Right atrium auricular region (tissue), 2 donors: ENCODE measurements around the gene CCDC6. TPM values are rescaled to one million over a fixed set of nuclear protein-coding genes. Genes with fewer than 3 reads are reported as not detected.
"Not testable (repeated sequence)": the region's sequence is repeated elsewhere in the genome, so short reads cannot be mapped to it uniquely, and the experiment has no call there.

ENCODE experiments used
- DNase-seq: peaks from one replicate; pipeline ENCODE4 v3.0.0-alpha.2; 2019; ENCODE audit warnings: low spot score
- H3K27ac ChIP-seq, 2 donors: fragments of 200-600 bp; sonication (generic); 1 replicate in 1 of 2; 2 replicates in 1 of 2; pipeline ENCODE4 v1.5.1; 2016 to 2019
- H3K27me3 ChIP-seq, 2 donors: fragments of 200-600 bp; sonication (generic); one replicate each; pipeline versions ENCODE4 v1.5.1 to v1.6.0; 2017 to 2019
- H3K36me3 ChIP-seq: fragments of 200-600 bp; sonication (generic); one replicate; pipeline ENCODE4 v1.5.1; 2016
- H3K4me1 ChIP-seq, 2 donors: fragments of 200-600 bp; sonication (generic); one replicate each; pipeline versions ENCODE4 v1.5.1 to v1.6.0; 2017 to 2019
- H3K4me3 ChIP-seq, 2 donors: fragments of 200-600 bp; sonication (generic); 1 replicate in 1 of 2; 2 replicates in 1 of 2; pipeline ENCODE4 v1.5.1; 2017 to 2019; ENCODE audit warnings: mild to moderate bottlenecking in 1 of 2, moderate library complexity in 1 of 2
- H3K9me3 ChIP-seq, 2 donors: fragments of 200-600 bp; sonication (generic); one replicate each; pipeline ENCODE4 v1.5.1; 2019
- CTCF ChIP-seq, 2 donors: fragments of 200-600 bp; sonication (generic); IDR thresholded peaks; one replicate each; pipeline ENCODE4 v1.5.1; 2019; ENCODE audit warnings: antibody characterized with exemption in 2 of 2
- total RNA-seq, 2 donors: library from RNA; depleted of rRNA; stranded (reverse); fragments of >200 nt; gene quantifications; one replicate each; pipeline ENCODE4 v1.1.0, GENCODE V29; 2016

Gene CCDC6
- 10 to 100 TPM; 19.1 to 22.7 TPM for total RNA-seq

DNA sequence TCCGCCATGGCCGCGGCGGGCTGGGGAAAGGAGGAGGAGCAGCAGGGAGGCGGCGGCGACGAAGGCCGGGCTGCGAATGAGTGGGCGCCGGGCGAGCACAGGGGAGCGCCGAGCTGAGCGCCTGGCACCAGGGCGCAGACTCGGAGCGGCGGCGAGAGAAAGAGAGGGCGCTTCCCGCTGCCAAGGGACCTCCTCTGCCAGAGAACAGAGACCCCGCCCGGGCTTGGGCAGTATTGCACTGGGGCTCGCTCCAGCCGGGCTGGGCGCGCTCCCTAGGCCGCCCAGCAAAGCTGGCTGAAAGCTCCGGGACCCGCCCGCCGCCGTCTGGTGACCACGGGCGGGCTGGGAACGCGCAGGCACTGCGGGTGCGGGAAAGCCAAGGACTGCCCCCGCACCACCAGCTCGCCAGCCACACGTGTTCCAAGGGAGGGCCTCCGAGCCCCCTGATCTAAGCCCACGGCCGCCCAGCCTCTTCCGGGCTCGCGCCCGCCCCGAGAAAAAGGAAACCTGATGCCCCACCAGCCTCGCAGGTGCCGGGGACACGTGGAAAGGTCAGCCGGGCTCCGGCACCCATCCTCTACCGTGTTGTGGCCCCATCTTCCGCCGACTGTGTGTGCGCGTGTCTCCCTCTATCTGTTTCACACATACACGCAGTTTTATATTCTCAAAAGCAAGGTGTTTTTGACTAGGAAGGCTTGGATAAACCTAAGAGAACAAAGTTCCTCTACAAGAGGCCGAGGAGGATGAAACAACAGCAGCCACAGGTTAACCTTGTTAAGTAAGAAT is at the start of gene CCDC6:
Gene CCDC6, minus strand, starts transcription at position 140 of the 786 bp plus-strand sequence. Its CDS starts 132 bp downstream, at position 8.
- Histone ChIP-seq H3K27me3 (no peaks in the 10 kb centered on the region), H3K4me3 (peak within 1 kb of the TSS; percentile 88 to 94), H3K9me3 (no peaks in the 10 kb centered on the region), H3K27ac (peak within 1 kb of the TSS; percentile 94 to 96), H3K36me3 (no peaks in the 10 kb centered on the region), H3K4me1 (peaks cover 0 to 44% of the 10 kb centered on the region in 2 donors)
- TF ChIP-seq CTCF (IDR thresholded peaks at IDR 0.05): peak; percentile 55 to 86
- peak; percentile 92 for DNase-seq

GRCh38 chr10:59954296-59954695 is 47.9 kb upstream of the CCDC6 start:
- H3K4me3 ChIP-seq: no peak overlapping the region
- H3K27ac ChIP-seq: no peak overlapping the region
- H3K4me1 ChIP-seq: no peaks in the 10 kb centered on the region
- H3K36me3 ChIP-seq: no peaks in the 10 kb centered on the region
- H3K9me3 ChIP-seq: no peaks in the 10 kb centered on the region
- DNase-seq: no peak
- H3K27me3 ChIP-seq: no peaks in the 10 kb centered on the region
- TF ChIP-seq CTCF (IDR thresholded peaks at IDR 0.05): no peak

GRCh38 chr10:59953711-59954110 is 47.4 kb upstream of the CCDC6 start:
- H3K27ac ChIP-seq, H3K9me3 ChIP-seq, DNase-seq, H3K36me3 ChIP-seq, H3K27me3 ChIP-seq, H3K4me3 ChIP-seq, H3K4me1 ChIP-seq: not testable (repeated sequence)

- no peak for TF ChIP-seq CTCF (IDR thresholded peaks at IDR 0.05)
- no peaks in the 10 kb centered on the region for H3K4me1 ChIP-seq
- no peak overlapping the region for H3K27ac ChIP-seq
- no peaks in the 10 kb centered on the region for H3K36me3 ChIP-seq
- no peaks in the 10 kb centered on the region for H3K27me3 ChIP-seq
- no peaks in the 10 kb centered on the region for H3K9me3 ChIP-seq
- no peak for DNase-seq
- no peak overlapping the region for H3K4me3 ChIP-seq
These were observed 43.7 kb upstream of the CCDC6 start for GRCh38 chr10:59950105-59950504.

- no peak overlapping the region for H3K4me3 ChIP-seq
- H3K36me3 ChIP-seq: no peaks in the 10 kb centered on the region
- no peak for TF ChIP-seq CTCF (IDR thresholded peaks at IDR 0.05)
- no peaks in the 10 kb centered on the region for H3K27me3 ChIP-seq
- H3K27ac ChIP-seq: no peak overlapping the region
- no peaks in the 10 kb centered on the region for H3K9me3 ChIP-seq
- no peaks in the 10 kb centered on the region for H3K4me1 ChIP-seq
- no peak for DNase-seq
These were observed 43.3 kb upstream of the CCDC6 start for GRCh38 chr10:59949608-59950007.

GRCh38 chr10:59945991-59946390 is 39.6 kb upstream of the CCDC6 start:
- Histone ChIP-seq H3K36me3 (no peaks in the 10 kb centered on the region), H3K9me3 (no peaks in the 10 kb centered on the region), H3K4me1 (no peaks in the 10 kb centered on the region), H3K4me3 (no peak overlapping the region), H3K27me3 (no peaks in the 10 kb centered on the region), H3K27ac (no peak overlapping the region)
- no peak for DNase-seq
- TF ChIP-seq CTCF (IDR thresholded peaks at IDR 0.05): no peak
